Astrocyte of the spinal cord (primary cell): Measurements from ENCODE around the gene TTC17.
"Not testable (repeated sequence)": the region's sequence is repeated elsewhere in the genome, so short reads cannot be mapped to it uniquely, and the experiment has no call there.

Experiments used
- DNase-seq: peaks from one replicate; pipeline ENCODE4 v3.0.0; 2011; ENCODE audit warnings: low read depth, low spot score
- H3K4me3 ChIP-seq: 2 replicates; pipeline ENCODE4 v1.5.1; 2011; ENCODE audit warnings: low read depth, mild to moderate bottlenecking, low read length, moderate library complexity
- in situ Hi-C: cut with HindIII; loops from 2 replicates; pipeline ENCODE4 v1.10.0; 2017; ENCODE audit warnings: low sequenced_read_pairs
- TF ChIP-seq, protein P1 (sequence below): IDR thresholded peaks from 2 replicates; pipeline ENCODE4 v1.5.1; 2012; ENCODE audit warnings: low read depth, mild to moderate bottlenecking, low read length, inconsistent platforms

TTC17 gene

DNA sequence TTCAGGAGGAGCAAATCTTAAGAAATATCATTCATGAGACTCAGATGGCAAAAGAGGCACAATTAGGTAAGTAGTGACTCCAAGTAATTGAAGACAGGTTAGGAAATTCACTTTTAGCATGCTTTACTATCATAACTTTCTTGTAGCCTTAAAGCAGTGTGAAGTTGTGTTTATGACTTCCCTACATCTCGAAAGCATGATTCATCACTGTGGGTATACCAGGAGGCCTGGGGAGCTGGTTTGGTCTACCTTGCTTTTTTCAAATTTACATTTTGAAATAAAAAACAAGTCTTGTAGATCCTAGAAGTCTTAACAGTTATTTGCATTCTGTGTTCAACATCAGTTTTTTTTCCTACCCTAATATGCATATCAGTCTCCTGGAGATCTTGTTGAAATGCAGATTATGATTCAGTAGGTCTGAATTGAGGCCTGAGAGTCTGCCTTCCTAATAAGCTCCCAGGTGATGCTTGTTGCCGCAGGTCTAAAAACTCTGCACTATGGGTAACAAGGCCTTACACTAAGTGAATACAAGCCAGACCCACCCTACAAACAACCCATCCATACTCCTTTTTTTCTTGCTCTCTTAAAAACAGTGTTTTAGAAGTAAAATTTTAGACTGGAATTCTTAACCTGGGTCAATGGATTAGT, 41.4 kb downstream of the TTC17 start:
- peak; percentile 27 for DNase-seq
- in situ Hi-C loops: no loop called here
- no peak overlapping the region for H3K4me3 ChIP-seq
- TF ChIP-seq, protein P1, sequence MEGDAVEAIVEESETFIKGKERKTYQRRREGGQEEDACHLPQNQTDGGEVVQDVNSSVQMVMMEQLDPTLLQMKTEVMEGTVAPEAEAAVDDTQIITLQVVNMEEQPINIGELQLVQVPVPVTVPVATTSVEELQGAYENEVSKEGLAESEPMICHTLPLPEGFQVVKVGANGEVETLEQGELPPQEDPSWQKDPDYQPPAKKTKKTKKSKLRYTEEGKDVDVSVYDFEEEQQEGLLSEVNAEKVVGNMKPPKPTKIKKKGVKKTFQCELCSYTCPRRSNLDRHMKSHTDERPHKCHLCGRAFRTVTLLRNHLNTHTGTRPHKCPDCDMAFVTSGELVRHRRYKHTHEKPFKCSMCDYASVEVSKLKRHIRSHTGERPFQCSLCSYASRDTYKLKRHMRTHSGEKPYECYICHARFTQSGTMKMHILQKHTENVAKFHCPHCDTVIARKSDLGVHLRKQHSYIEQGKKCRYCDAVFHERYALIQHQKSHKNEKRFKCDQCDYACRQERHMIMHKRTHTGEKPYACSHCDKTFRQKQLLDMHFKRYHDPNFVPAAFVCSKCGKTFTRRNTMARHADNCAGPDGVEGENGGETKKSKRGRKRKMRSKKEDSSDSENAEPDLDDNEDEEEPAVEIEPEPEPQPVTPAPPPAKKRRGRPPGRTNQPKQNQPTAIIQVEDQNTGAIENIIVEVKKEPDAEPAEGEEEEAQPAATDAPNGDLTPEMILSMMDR: no peak

DNA sequence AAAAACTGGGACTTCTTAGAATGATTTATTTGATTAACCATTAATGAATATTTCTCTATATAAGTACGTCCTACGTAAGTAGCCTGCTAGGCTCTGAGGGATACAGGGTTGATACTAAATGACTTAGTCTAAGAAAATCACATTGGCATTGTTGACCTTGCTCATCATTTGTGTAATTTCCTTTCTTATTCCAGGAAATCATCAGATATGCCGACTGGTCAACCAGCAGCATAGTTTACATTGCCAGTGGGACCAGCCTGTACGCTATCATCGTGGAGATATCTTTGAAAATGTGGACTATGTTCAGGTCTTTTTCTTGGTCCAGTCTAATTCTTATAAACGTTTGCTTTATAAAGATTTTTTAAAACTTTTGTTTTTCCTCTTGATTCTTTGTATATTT, 42.5 kb downstream of the TTC17 start:
- in situ Hi-C loops: no loop called here
- TF ChIP-seq, protein P1: no peak
- no peak for DNase-seq
- no peak overlapping the region for H3K4me3 ChIP-seq

DNA sequence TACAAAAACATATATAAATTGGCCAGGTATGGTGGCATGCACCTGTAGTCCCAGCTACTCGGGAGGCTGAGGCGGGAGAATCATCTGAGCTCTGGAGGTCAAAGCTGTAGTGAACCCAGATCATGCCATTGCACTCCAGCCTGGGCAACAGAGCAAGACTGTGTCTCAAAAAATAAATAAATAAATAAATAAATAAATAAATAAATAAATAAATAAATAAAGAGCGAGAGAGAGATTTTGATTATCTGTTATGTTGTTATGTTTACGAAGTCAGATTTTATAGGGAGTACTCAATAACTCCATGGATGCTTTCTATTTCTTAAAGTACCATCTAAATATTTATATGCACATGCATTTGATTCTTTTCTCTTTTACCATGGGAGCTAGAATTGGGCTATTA, 43.1 kb downstream of the TTC17 start:
- H3K4me3 ChIP-seq, in situ Hi-C loops, DNase-seq: not testable (repeated sequence)

DNA sequence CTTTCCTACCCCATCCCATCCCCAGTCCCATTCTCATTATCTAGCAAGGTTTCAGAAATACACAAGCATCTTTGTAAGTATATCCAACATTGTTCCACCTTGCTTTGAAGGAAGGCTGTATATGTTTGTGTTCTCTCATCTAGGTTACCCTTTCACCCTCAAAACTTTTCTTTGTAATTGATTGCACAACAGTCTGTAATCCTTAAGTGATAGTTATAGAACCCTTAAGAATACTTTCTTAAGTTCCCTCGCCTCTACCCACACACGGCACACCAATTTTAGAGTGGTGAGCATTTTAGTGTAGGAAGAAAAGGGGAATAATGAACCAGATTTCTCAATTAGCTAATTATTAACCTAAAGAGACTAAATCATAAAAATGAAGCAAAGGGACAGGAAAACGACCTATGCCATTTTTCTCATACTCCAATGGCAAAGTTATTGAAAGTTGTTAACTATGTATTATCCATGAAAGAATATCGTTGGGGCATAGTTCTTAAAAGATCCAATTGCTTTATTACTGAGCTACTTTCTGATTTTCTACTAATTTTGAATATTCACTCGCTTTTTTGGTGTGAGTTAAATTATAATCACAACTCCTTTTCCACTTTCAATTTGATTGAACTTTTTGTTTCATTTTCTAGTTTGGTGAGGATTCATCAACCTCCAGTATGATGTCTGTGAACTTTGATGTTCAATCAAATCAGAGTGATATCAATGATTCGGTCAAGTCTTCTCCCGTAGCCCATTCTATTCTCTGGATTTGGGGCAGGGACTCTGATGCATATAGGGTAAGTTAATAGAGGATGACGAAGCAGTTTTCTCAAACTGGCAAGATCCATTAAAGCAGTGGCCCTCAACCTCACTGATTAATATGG, 44.9 kb downstream of the TTC17 start:
- in situ Hi-C loops: no loop called here

DNA sequence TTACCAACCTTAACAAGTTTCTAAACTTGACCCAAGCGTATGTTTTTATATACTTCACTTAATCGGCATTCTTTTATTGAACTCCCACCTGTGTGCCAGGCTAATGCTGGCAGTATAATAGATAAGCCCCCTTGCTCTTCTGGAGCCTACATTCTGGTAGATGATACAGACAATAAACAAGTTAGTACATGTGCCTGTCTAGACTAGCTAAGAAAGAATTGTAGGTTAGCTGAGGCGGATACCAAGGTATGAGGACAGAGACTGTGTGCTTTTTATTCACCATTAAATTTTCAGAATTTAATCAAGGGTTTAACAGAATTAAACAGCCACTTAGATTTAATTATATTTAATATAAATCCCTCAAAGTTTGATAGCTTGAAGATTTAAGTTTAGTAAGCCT, 45.7 kb downstream of the TTC17 start:
- in situ Hi-C loops: no loop called here
- TF ChIP-seq, protein P1: no peak
- DNase-seq: no peak
- H3K4me3 ChIP-seq: no peak overlapping the region

More for the DNA sequence above, 44.9 kb downstream of the TTC17 start:
- TF ChIP-seq, protein P1: no peak
- DNase-seq: no peak
- H3K4me3 ChIP-seq: no peak overlapping the region

DNA sequence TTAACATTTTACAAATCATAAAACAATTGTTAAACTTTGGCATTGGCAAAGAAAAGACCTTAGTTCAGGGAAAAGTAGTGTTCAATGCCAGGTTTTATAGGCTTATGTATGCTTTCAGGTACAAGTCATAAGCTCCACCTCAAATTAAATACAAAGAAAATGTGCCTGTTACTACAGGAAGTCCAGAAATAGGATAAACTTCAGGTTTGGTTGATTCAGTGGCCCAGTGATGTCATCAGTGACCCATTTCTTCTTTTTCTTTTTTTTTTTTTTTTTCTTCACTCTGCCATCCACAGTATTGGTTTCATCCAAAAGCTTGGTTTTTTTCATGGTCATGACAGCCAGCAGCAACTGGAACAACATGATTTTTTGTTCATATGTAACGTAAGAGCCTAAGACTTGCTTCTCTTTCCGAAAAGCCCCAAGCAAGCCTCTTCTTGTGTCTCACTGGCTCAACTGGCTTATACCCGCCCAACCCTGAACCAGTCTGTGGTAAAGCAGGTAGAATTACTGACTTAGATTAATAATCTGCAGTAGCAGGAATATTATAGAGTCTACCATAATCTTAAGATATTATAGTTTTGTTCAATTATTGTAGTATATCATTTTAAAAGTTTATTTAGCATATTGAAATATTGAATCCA, 46.2 kb downstream of the TTC17 start:
- in situ Hi-C loops: no loop called here
- DNase-seq: no peak
- H3K4me3 ChIP-seq: no peak overlapping the region
- TF ChIP-seq, protein P1: no peak
